Right hindlimb (tissue), 1 donor: ENCODE results near the gene FANCD2.
"Not testable (repeated sequence)": the region's sequence is repeated elsewhere in the genome, so short reads cannot be mapped to it uniquely, and the experiment has no call there.

Experiments used
- DNase-seq: peaks from one replicate; pipeline ENCODE4 v3.0.0-alpha.2; 2018

FANCD2 gene

GRCh38 chr3:10108091-10108490 lies 81.9 kb downstream of the FANCD2 start, which contains the start of gene FANCD2OS:
FANCD2OS (minus strand) TSS chr3:10108255; CDS start chr3:10104774, 3,481 bp downstream.
- DNase-seq, result no peak

- DNase-seq, result peak; percentile 95
These were observed 89.3 kb downstream of the FANCD2 start, which contains the start of gene BRK1 for GRCh38 chr3:10115326-10116137. BRK1 (plus strand) TSS chr3:10115675; CDS start chr3:10115702, 27 bp downstream.

GRCh38 chr3:10116138-10116460 lies 89.9 kb downstream of the FANCD2 start:
- no peak for DNase-seq

- DNase-seq, result no peak
These were observed 90.7 kb downstream of the FANCD2 start for GRCh38 chr3:10116928-10117327.

- no peak for DNase-seq
These were observed 93.1 kb downstream of the FANCD2 start for GRCh38 chr3:10119376-10119775.

GRCh38 chr3:10121064-10121463 lies 94.8 kb downstream of the FANCD2 start:
- DNase-seq, result no peak

- DNase-seq, result no peak
These were observed 96.5 kb downstream of the FANCD2 start for GRCh38 chr3:10122724-10123123.

- not testable (repeated sequence) for DNase-seq
These were observed 109.6 kb downstream of the FANCD2 start for GRCh38 chr3:10135872-10136271.

- no peak for DNase-seq
These were observed 110.3 kb downstream of the FANCD2 start for GRCh38 chr3:10136426-10137005.

GRCh38 chr3:10137178-10137577 lies 110.9 kb downstream of the FANCD2 start:
- DNase-seq, result no peak

- no peak for DNase-seq
These were observed 114.8 kb downstream of the FANCD2 start for GRCh38 chr3:10140996-10141546.

GRCh38 chr3:10142707-10143560 lies 116.7 kb downstream of the FANCD2 start:
- DNase-seq, result no peak

GRCh38 chr3:10145685-10146084 lies 119.4 kb downstream of the FANCD2 start:
- DNase-seq, result no peak

- DNase-seq, result no peak
These were observed 123.0 kb downstream of the FANCD2 start for GRCh38 chr3:10149226-10149625.

- DNase-seq, result no peak
These were observed 124.8 kb downstream of the FANCD2 start for GRCh38 chr3:10150987-10151386.
